GM21825 (cell line): ENCODE results near the gene DOCK2.
A peak's percentile ranks its signal among the peaks of the same experiment; 100 is the strongest.
"Not testable (repeated sequence)": the region's sequence is repeated elsewhere in the genome, so short reads cannot be mapped to it uniquely, and the experiment has no call there.

Source experiments
- ATAC-seq: cut with Tn5 transposase; IDR thresholded peaks from one replicate; pipeline ENCODE4 v1.9.1; 2021; ENCODE audit warnings: mild to moderate bottlenecking, moderate library complexity; ENCODE audit not compliant: unreplicated experiment

Gene DOCK2

DNA sequence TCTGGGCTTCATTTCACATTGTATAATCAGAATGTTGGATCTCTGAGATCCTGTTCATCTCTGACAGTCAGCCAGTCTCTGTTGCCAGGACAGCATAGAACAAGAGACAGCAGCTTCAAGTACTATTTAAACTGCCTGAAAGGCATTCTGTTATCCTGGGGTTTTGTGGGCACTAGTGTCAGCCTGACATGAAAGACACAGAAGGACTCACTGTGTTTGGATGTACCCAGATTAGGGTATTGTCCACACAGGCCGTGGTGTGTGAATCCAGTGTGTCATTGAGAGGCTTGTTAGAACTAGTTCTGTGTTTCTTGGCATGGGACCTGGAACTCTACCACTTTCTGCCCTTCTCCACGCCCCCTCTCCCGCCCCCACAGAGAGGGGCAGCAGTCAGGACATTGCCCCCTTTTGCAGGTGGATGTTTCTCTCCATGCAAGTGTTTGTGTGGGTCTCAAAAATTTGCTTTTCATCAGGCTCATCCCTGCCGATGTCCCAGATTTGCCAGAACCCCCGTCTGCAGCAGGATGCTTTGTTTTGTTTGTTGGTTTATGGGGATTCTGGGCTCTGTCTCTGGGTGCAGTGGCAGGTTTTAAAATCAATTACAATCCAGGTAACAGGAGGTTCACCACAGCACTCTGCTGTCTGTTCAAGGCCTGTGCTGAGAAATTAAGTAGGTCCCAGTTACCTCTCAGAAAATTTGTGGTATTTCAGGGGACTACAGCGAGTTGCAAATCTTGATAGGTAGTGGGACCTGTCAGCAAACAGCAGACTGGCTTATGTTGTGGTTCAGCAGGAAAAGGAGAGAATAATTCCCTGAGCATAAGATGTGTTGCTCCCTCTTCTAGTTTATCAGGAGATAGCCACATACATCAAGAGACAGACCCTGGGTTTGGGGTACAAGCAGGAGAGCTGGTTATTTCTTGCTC, 144.6 kb downstream of the DOCK2 start:
- no peak for ATAC-seq

DNA sequence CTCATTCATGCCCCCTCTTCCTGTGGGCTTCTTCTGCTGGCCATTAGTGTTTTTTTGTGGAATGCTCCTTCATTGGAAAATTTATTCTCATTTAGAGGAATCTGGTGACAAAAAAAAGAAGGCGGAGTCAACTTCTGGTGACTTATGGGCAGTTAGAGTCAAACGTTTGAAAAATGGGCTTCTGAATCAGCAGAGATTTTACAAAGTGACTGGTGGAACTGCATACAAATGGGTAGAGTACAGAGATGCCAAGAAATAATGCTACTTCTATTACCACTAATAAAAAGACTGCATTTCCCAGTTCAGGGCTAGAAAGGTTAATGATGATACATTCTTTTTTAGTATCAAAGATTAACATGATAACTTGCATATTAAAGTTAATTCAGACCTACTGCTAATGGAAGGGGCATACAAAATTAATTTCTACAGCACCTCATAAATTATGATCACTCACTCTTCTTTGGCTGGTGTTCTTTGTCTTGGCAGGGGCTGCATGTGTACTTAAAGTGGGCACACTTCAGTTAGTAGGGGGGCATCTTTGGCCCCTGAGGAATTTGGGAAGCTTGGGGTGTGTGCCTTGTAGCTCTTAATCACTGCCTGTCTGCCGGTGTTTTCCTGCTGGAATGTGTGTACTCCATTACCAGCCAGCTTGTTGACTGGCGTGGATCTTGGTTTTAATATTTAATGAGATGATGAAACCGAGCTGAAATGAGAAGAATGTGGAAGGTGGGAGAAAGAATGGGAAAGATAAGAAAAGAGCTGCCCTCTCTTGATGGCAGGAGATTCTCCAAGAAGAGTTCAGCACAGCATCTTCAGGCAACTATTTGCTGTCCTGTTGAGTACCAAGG, 148.9 kb downstream of the DOCK2 start:
- no peak for ATAC-seq

DNA sequence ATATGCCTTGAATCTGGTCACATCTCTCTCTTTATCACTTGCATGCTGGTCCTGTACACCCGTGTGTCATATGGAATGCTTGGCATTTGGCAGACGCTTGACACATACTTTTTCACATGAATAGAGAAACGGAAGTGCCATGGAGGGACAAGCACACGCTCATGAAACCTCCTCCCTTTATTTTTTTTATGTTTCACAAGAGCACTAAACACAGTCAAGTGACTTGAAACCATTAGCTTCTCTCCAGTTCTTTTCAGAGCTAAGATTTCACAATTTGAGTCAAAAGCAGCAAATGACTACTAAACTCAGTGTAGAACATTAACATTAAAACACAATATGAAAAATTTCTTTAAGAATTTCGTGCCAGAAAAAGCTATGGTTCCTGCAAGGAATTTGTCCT, 151.1 kb downstream of the DOCK2 start:
- no peak for ATAC-seq

DNA sequence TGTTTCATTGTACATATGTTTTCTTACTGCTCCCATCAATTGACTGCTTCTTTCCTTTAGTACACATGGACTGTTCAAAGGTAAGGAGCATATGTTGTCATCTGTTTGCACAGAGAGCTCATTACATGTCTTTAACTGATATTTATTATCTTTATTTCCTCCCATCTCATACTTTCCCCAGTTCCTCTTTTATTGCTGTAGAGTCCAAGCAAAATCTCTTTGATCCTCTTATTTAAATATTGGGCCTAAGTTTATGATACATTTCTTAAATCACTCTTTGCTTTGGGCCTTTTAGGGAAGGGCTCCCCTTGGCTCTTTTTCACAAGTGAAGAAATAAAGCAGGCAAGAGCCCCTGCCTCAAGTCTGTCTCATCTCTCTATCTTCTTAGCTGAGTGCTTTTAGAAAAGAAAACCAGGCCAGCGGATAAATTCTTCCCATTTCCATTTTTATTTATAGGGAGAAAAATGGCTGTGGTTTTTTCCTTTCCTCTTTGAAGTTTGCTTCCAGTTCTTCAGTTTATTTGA, 152.4 kb downstream of the DOCK2 start:
- no peak for ATAC-seq

DNA sequence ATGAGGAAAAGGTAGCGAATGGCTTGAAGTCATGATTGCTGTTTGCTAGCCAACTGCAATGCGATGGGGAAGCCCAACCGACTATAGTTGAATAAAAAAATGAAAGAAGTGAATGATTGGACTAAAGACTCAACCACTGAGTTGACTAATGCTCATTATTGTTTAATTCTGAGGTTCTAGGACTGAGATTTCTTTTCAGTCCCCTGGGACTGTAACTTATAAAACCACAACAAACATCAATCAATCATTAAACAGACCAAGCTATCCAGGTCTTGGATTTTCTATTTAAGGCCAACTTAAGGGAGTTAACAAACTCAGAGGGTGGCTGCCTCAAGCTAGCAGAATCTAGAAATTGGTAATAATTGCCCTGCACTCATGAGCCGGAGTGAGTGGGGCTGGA, 154.2 kb downstream of the DOCK2 start:
- no peak for ATAC-seq

DNA sequence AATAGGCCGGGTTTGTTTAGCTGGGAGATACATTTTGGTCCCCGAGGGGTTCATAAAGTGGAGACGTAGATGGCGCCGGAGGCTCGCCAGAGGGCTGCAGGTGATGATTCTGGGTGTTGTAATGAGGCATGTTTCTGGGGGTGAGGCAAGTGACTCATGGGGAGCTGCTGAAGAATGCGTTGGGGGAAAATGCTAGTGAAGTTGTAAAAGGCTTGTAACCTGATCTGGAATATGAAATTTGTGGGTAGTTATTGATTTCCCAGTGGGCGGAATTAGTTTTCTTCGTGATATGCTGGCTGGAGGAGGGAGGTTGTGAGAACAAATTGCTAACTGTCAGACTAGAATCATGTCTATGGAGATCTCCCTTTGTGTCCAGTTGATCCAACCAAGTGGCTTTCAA, 158.3 kb downstream of the DOCK2 start:
- ATAC-seq, result no peak

DNA sequence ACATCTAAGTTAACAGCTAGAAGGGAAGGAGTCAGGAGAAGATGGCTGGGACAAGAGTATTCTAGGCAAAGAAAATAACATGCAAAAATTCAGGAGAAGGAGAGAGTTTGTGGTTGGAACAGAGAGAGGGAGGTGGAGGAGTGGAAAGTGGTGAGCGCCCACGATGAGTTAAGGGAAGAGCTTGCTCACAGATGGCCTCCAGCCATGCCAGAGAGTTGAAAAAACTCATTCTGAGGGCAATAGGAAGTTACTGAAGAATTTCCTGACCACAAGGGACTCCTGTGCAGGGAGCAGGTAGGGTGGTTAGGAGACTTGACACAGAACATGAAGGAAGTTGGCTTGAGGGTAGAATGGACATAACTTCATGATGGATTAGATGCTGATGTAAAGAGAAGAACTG, 159.7 kb downstream of the DOCK2 start:
- no peak for ATAC-seq

DNA sequence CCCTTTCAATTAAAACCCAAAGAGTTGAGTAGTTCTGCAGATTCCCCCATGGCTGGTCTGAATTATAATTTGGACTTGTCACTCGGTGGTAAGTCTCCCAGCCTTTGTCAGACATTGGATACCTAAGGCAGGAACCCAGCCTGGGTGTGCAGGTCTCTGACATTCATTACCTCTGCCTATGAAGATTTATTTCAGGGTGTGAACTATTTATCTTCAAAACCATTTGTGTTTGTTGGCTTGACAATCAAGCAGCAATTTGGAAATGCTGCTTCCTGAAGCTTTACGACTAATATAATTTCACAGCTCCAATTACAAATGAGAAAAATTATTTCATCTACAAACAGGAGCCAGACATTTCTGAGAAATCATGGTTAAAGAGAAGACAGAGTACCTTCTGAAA, 160.5 kb downstream of the DOCK2 start:
- no peak for ATAC-seq

DNA sequence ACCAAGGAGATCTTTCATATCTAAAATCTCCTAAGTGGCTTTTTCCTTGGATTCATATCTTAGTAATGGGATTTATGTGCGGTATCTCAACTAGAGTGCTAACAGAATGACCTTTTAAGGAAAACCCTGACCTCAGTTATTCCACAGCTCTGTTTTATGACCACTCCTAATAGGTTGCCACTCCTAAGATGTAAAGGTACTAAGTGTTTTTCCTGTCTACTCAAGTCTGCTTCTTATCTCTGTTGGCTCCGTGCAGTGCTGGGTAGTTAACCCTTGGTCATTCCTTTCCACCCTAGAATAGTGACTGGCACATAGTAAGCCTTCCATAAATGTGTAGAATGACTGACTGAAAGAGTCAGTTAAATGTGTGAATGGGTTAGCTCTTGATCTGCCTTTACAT, 161.4 kb downstream of the DOCK2 start:
- ATAC-seq, result no peak

DNA sequence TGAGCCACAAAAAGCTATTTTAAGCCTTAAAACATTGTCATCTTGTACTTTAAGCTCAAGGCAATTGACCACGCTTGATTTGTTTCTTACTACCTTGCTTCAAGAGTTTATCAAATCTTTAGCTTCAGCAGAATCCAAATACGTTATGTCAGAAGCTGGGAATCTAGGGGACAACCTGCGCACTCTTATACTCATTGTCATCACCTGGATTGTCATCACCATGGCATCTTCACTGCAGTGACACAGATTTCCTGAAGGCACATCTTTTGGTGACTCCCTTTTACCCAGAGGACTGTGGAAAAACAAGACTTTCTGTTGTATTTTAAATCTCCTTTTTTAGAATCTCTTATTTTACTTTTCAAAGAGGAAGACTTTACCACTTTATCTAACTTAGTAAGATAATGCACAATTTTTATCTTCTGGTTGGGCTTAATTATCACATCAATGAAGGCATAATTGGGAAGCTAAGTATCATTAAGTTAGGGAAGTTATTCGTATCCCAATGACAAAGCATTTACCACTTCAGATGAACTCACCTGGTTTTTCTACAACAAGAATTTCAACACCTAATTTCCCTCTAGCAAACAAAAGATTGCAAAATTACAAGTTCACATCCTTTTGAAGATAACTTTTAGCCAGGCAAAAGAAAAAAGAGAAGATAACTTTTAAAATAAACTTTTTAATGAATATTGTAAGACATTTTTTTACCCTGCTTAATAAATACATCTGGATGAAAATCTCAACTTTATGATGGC, 162.0 kb downstream of the DOCK2 start:
- ATAC-seq, result no peak

DNA sequence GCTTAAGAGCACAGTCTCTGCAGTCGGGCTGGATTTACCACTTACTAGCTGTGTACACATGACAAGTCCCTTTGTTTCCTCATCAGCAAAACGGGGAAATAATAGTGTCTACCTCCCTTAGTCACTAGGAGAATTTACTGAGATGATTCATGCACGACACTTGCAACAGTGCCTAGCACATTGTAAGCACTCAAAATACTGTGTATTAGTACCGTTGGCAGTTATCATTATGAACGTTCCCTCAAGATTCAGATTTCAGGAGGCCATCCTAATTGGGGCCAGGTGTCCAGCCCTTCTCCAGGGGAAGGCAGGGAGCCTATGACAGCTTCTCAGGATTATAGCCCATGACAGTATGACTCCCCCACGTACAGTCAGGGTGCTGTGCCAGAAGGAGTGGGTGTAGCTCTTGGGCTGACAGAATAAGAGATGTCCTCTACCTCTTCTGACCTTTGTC, 164.3 kb downstream of the DOCK2 start:
- no peak for ATAC-seq

DNA sequence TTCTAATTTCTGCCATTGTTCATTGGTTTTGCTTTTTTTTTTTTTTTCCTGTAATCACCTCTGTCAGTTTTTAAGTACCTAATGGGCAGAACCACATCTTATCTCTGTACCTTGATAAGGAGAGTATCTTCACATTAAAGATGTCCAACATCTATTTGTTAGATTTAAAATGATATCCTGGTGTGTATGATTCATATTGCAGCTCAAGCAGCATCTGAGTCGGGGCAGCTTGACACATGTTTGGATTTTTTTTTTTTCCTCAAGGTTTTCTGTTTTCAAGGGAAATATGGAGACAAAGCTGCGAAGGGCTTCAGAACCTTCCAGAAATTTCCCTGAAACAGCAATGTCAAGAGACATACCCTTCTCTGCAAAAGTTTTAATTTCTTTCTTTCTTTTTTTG, 164.7 kb downstream of the DOCK2 start:
- ATAC-seq, result no peak

DNA sequence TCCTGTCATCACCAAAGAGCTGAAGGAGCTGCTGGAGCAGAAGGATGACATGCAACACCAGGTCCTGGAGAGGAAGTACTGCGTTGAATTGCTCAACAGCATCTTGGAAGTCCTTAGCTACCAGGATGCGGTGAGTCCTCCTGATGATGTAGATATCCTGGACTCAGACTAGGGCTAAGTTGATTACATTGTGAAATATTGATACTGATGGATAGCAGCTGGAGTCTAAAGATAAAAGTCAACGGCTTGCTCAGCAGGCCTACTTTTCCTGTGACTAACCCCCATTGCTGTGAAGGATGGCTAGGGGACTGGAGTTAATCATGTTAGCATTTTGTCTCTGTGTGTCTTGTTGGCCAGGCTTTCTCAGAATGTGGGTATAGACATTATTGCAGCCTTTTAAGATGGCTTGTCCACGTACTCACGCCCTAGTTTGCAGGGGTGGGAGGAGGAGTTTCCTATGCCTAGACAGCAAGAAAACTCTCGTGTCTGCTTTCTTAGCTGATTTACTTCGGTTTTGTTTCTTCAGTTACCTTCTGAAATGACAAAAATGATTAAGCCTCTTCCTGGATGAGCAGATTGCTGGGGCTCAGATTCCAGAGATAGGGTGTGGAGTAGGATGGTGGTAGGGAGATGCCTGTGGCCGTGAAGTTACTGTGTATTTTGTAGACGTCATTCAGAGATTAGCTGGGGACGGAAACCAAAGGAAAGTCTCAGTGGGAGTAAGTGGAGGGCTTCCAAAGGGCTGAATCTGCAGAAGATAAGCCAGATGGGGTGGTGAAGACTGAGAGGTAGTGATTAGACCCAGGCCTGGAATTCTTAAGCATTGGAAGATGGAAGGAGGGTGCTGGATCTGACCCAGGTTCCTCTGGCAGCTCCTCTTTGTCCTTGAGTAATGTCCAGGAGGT, 166.3 kb downstream of the DOCK2 start:
- ATAC-seq, result no peak

DNA sequence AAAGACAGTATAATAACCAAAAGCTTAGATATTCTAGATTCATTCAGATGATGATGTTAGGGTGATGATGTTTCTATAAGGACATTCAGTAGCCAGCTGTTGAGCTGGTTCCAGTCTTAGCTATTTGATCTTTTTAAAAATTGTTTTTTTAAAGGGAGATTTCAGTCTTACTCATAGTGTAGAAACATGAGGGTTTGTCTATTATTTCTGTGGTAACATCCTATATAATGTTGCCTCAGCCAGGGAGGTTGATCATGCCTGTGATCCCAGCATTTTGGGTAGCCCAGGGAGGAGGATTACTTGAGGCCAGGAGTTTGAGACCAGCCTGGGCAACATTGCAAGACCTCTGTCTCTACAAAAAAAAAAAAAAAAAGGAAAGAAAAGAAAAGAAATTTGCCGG, 167.8 kb downstream of the DOCK2 start:
- ATAC-seq, result no peak

DNA sequence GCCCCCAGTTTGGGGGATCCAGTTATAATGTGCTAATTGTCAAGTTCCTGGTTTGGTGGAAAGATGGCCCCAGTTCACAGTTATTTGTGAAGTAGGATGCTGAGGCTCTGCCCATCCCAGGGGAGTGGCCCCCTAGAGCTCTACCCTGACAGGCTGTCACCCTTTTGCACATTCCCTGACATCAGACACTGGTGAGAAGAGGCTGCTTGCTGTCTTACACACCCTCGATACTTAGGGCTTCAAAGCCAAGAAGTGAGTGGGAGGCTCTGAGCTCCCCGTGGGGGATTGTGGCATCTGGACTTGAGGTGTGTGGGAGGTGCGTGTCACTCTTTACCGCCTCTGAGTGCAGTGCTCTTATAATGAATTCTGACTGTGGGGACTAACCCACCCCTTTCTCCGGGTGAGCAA, 168.5 kb downstream of the DOCK2 start:
- peak; percentile 88 for ATAC-seq

DNA sequence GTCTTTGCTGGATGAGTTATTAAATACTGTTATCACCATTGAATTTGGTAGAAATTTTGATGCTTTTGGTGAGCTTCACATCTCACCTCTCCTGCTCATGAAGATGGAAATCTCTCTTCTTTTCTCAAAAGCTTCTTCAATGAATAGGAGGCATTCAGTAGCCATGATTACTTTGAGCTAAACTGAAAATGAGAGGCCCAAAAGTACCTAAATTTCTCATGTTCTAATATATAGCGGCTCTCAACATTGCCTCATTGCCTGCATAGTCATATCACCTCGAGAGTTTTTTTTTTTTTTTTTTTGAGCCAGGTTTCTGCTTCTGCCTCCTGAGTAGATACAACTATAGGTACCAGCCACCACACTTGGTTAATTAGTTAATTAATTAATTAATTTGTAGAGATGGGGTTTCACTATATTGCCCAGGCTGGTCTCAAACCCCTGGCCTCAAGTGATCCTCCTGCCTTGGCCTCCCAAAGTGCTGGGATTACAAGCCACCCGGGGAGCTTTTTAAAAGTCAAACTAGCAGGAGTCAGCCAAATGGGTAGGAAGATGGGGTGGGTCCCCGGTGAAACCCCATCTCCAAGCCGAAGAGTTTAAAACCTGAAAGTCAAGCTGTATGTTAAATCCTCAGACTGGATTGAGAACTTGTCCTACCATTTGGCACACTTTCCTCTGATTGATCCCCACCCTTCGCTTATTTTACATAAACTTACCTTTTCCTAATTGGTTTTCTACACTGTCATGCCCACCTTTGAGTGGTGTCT, 169.0 kb downstream of the DOCK2 start:
- peak; percentile 53 for ATAC-seq

DNA sequence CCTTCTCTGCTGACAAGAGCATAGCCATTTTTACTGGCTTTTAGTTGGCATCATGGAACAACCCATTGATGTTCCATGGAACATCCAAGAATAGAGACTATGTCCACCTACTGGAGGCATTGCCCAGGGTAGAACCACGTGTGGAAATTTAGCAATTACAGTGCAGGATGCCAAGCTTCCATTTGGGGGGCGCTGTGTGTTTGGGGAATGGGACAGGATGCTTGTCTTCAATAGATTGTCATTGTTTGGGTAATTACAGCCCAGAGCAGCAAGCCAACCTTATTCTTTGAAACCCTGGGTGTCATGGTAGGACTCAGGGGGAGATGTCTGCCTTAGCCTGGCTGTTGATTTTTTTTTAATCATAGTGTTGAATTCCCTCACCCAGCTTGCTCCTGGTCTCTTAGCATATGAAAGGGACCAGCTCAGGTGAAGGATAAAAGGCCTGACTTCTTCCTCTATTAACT, 171.1 kb downstream of the DOCK2 start:
- ATAC-seq, result no peak

DNA sequence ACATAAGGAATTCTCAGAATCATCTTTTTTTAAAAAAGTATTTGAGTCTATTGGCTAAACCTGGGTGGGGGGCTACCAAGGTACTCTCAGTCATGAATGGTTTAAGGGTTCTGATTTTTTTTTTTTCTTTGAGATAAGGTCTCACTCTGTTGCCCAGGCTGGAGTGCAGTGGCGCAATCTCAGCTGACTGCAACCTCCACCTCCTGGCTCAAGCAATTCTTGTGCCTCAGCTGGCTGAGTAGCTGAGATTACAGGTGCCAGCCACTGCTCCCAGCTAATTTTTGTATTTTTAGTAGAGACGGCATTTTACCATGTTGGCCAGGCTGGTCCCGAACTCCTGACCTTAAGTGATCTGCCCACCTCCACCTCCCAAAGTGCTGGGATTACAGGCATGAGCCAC, 171.8 kb downstream of the DOCK2 start:
- not testable (repeated sequence) for ATAC-seq

DNA sequence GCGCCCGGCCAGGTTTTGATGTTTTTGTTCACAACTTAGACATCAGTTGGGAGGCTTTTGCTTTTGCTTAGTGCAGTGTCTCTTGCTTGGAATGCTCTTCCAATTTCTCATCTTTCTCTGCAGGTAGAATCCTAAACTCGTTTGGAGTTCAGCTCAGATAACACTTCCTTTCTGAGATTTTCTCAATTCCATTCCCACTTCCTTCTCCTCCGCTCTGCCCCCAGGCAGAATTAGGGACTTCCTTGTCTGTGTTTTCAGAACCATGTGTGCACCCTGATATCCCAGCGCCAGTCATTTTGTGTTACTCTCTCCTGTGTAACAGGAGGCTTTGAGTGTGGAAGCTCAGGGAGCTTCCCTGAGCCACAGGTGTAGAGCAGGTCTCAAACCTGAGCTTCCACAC, 172.2 kb downstream of the DOCK2 start:
- no peak for ATAC-seq
